ENCODE data around the gene EPS8L2. TPM values are rescaled to one million over a fixed set of nuclear protein-coding genes. Genes with fewer than 3 reads are reported as not detected.
A peak's percentile ranks its signal among the peaks of the same experiment; 100 is the strongest.

The EPS8L2 gene
- total and polyA plus RNA-seq, 10 donors, result 4.2 to 14.7 (median 7.3) TPM

- no peak for TF ChIP-seq CTCF (IDR thresholded peaks at IDR 0.05 in 8 of 11, conservative IDR thresholded peaks at IDR 0.05 in 3 of 11)
- peaks cover 21 to 62% (median 41%) of the 10 kb centered on the region in 6 donors for H3K4me1 ChIP-seq
- peak overlapping the region in 7 of 8 donors; percentile 86 to 99 (median 92) for H3K27ac ChIP-seq
- DNase-seq, result peak; percentile 67
- H3K4me3 ChIP-seq, result peak overlapping the region; percentile 85 to 98 (median 96)
- H3K36me3 ChIP-seq, result peaks cover 0 to 15% (median 0%) of the 10 kb centered on the region in 6 donors
- intact Hi-C loops (cut with DNase I; ENCODE audit: low total_unique reads), result no loop called here
- WGBS, 5 donors, result 23 to 41% (median 28%) methylated on average over 26 to 46 of the region's 46 CpGs
- H3K9me3 ChIP-seq, result no peaks in the 10 kb centered on the region
- H3K27me3 ChIP-seq (replicated peaks in 1 of 7), result no peaks in the 10 kb centered on the region
These were observed 40.5 kb downstream of the EPS8L2 start for GRCh38 chr11:746289-747157.

GRCh38 chr11:747158-748006 is 41.4 kb downstream of the EPS8L2 start, which contains the start of gene TALDO1:
Gene TALDO1 (plus strand): TSS chr11:747464. CDS start chr11:747482, 18 bp downstream.
- 0 to 1% (median 1%) methylated on average over 13 to 112 of the region's 112 CpGs for WGBS, 5 donors
- DNase-seq, result peak; percentile 98

GRCh38 chr11:748007-748359 is 42.0 kb downstream of the EPS8L2 start:
- TF ChIP-seq POLR2AphosphoS5 (IDR thresholded peaks at IDR 0.05) (peak in 1 of 3 donors; percentile 40), CTCF (IDR thresholded peaks at IDR 0.05 in 8 of 11, conservative IDR thresholded peaks at IDR 0.05 in 3 of 11) (no peak), POLR2A (IDR thresholded peaks at IDR 0.05) (no peak)

More at GRCh38 chr11:747158-748006, 41.4 kb downstream of the EPS8L2 start, which contains the start of gene TALDO1:
- Histone ChIP-seq H3K27ac (peak within 1 kb of the TSS; percentile 58 to 99 (median 91)), H3K4me3 (peak within 1 kb of the TSS; percentile 85 to 98 (median 96)), H3K27me3 (replicated peaks in 1 of 7) (no peaks in the 10 kb centered on the region), H3K36me3 (peaks cover 0 to 23% (median 1%) of the 10 kb centered on the region in 6 donors), H3K4me1 (peaks cover 21 to 70% (median 43%) of the 10 kb centered on the region in 6 donors), H3K9me3 (no peaks in the 10 kb centered on the region)
- TF ChIP-seq POLR2A (IDR thresholded peaks at IDR 0.05) (peak in 1 of 3 donors; percentile 44), POLR2AphosphoS5 (IDR thresholded peaks at IDR 0.05) (peak; percentile 86 to 90 (median 89)), CTCF (IDR thresholded peaks at IDR 0.05 in 8 of 11, conservative IDR thresholded peaks at IDR 0.05 in 3 of 11) (peak in 7 of 11 experiments; percentile 21 to 67 (median 48))
- intact Hi-C loops (cut with DNase I; ENCODE audit: low total_unique reads), result no loop called here

More at GRCh38 chr11:748007-748359, 42.0 kb downstream of the EPS8L2 start:
- intact Hi-C loops (cut with DNase I; ENCODE audit: low total_unique reads), result no loop called here
- no peaks in the 10 kb centered on the region for H3K27me3 ChIP-seq (replicated peaks in 1 of 7)
- peak overlapping the region; percentile 85 to 98 (median 96) for H3K4me3 ChIP-seq
- peak; percentile 86 for DNase-seq
- 1 to 6% (median 5%) methylated on average over 8 to 18 of the region's 18 CpGs for WGBS, 5 donors
- no peaks in the 10 kb centered on the region for H3K9me3 ChIP-seq
- H3K27ac ChIP-seq, result peak overlapping the region; percentile 58 to 99 (median 91)
- peaks cover 21 to 76% (median 46%) of the 10 kb centered on the region in 6 donors for H3K4me1 ChIP-seq
- H3K36me3 ChIP-seq, result peaks cover 0 to 29% (median 4%) of the 10 kb centered on the region in 6 donors

All from spleen (tissue), 11 donors.